DOHH2 (cell line): ENCODE measurements around the gene MYO7B.

Source experiments
- H3F3A ChIP-seq: fragments of 200-600 bp; sonication (generic), shearing (Covaris generic); 2 replicates; pipeline ENCODE4 v1.6.0; 2016; ENCODE audit warnings: antibody characterized with exemption, mild to moderate bottlenecking; ENCODE audit not compliant: control insufficient read depth, insufficient read depth
- H3K27ac ChIP-seq: fragments of 200-600 bp; sonication (generic); 2 replicates; pipeline ENCODE4 v1.5.1; 2014; ENCODE audit warnings: low read depth, mild to moderate bottlenecking, low read length, moderate library complexity
- H3K27me3 ChIP-seq: fragments of 200-600 bp; sonication (generic); 2 replicates; pipeline ENCODE4 v1.6.1; 2014; ENCODE audit warnings: mild to moderate bottlenecking, low read length, mixed read lengths; ENCODE audit not compliant: control insufficient read depth
- H3K36me3 ChIP-seq: fragments of 200-600 bp; sonication (generic); 2 replicates; pipeline ENCODE4 v1.6.1; 2014; ENCODE audit warnings: mild to moderate bottlenecking, low read length, moderate library complexity, mixed read lengths; ENCODE audit not compliant: control insufficient read depth
- H3K4me1 ChIP-seq: fragments of 200-600 bp; sonication (generic); 2 replicates; pipeline ENCODE4 v1.6.1; 2014; ENCODE audit warnings: mild to moderate bottlenecking, low read length, mixed read lengths; ENCODE audit not compliant: control insufficient read depth
- H3K4me2 ChIP-seq: fragments of 200-600 bp; sonication (generic); 2 replicates; pipeline ENCODE4 v1.6.0; 2014; ENCODE audit warnings: mild to moderate bottlenecking, low read length, moderate library complexity
- H3K4me3 ChIP-seq: fragments of 200-600 bp; sonication (generic); 2 replicates; pipeline ENCODE4 v1.5.1; 2014; ENCODE audit warnings: mild to moderate bottlenecking, low read length, mixed read lengths
- H3K79me2 ChIP-seq: fragments of 200-600 bp; sonication (generic); 2 replicates; pipeline ENCODE4 v1.6.1; 2014; ENCODE audit warnings: mild to moderate bottlenecking, low read length, mixed read lengths; ENCODE audit not compliant: control insufficient read depth
- H3K9me2 ChIP-seq: fragments of 200-600 bp; sonication (generic); replicated peaks from 2 replicates; pipeline ENCODE4 v1.6.1; 2014; ENCODE audit warnings: mild to moderate bottlenecking, low read length, mixed read lengths; ENCODE audit not compliant: control insufficient read depth
- H3K9me3 ChIP-seq: fragments of 200-600 bp; sonication (generic); 2 replicates; pipeline ENCODE4 v1.6.1; 2014; ENCODE audit warnings: antibody characterized with exemption, low read length, mixed read lengths; ENCODE audit not compliant: control insufficient read depth, insufficient read depth
- H4K20me1 ChIP-seq: fragments of 200-600 bp; sonication (generic); 2 replicates; pipeline ENCODE4 v1.6.0; 2014; ENCODE audit warnings: low read depth, mild to moderate bottlenecking, antibody characterized with exemption, low read length, moderate library complexity; ENCODE audit not compliant: control insufficient read depth, insufficient read depth
- CTCF ChIP-seq: fragments of 200-600 bp; sonication (generic); IDR thresholded peaks from one replicate; pipeline ENCODE4 v1.5.1; 2014; ENCODE audit warnings: antibody characterized with exemption, mild to moderate bottlenecking, low read depth, low read length; ENCODE audit not compliant: poor library complexity, severe bottlenecking
- EZH2phosphoT487 ChIP-seq: fragments of 200-600 bp; sonication (generic); IDR thresholded peaks from 2 replicates; pipeline ENCODE4 v1.6.1; 2017; ENCODE audit warnings: borderline replicate concordance, mild to moderate bottlenecking, antibody characterized with exemption, low read length, moderate library complexity, mixed read lengths

MYO7B gene

DNA sequence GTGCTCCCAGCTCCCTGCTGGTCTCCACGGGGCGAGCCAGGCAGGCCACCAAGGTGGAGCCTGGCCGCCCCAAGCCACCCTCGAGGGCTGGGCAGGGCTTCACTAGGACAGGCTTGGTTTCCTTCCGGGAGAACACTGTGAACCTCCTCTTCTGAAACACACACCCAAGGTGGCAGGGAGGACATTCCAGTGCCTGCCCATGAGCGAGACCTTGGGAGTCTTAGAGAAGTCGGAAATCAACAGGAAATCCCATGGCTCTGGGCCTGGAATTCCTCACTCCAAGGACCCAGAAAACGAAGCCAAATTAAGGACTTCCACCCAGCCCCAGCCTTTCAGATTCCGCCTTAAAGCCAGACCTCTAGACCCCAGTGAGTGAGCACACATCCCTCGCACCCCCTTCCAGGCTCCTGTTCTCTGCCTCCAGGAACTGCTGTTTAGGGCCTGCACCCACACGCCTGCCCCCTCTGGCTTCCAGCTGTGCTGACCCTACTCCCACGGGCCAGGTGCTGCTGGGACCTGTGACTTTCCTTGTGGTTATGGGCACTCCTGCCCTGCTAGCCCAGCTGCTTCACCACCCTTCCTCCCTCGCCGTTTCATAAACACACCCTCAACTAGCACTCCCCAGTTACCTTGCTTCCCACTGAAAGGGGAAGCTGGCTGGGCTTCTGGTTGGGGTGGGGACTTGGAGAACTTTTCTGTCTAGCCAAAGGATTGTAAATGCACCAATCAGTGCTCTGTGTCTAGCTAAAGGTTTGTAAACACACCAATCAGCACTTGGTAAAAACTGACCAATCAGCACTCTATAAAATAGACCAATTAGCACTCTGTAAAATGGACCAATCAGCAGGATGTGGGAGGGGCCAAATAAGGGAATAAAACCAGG lies 124.2 kb downstream of the MYO7B start:
- Histone ChIP-seq H3K4me1 (no peaks in the 10 kb centered on the region), H3K9me3 (no peaks in the 10 kb centered on the region), H3K4me3 (no peak overlapping the region), H4K20me1 (no peaks in the 10 kb centered on the region), H3K9me2 (no peaks in the 10 kb centered on the region), H3K27ac (no peak overlapping the region), H3K79me2 (no peaks in the 10 kb centered on the region), H3K4me2 (no peak overlapping the region), H3F3A (no peaks in the 10 kb centered on the region), H3K27me3 (no peaks in the 10 kb centered on the region), H3K36me3 (no peaks in the 10 kb centered on the region)
- TF ChIP-seq CTCF, result no peak

- H3K4me1 ChIP-seq, result no peaks in the 10 kb centered on the region
- TF ChIP-seq EZH2phosphoT487, result no peak
- TF ChIP-seq CTCF, result no peak
- H3F3A ChIP-seq, result no peaks in the 10 kb centered on the region
- H4K20me1 ChIP-seq, result no peaks in the 10 kb centered on the region
- H3K79me2 ChIP-seq, result no peaks in the 10 kb centered on the region
- H3K27me3 ChIP-seq, result peaks cover 3% of the 10 kb centered on the region; the same call in 1 of the 2 replicates
- H3K4me3 ChIP-seq, result no peak overlapping the region
- H3K9me3 ChIP-seq, result no peaks in the 10 kb centered on the region
- H3K27ac ChIP-seq, result no peak overlapping the region
- no peak overlapping the region for H3K4me2 ChIP-seq
- no peaks in the 10 kb centered on the region for H3K9me2 ChIP-seq
- H3K36me3 ChIP-seq, result no peaks in the 10 kb centered on the region
These were observed 124.8 kb downstream of the MYO7B start for GRCh38 chr2:127660291-127660578.

GRCh38 chr2:127661072-127661649 lies 125.7 kb downstream of the MYO7B start:
- Histone ChIP-seq H3K27me3 (peaks cover 11% of the 10 kb centered on the region; the same call in 1 of the 2 replicates), H3K4me1 (no peaks in the 10 kb centered on the region), H3K27ac (no peak overlapping the region), H3K4me3 (no peak overlapping the region), H3K9me3 (no peaks in the 10 kb centered on the region), H3K36me3 (no peaks in the 10 kb centered on the region), H4K20me1 (no peaks in the 10 kb centered on the region), H3F3A (no peaks in the 10 kb centered on the region), H3K9me2 (no peaks in the 10 kb centered on the region), H3K4me2 (no peak overlapping the region), H3K79me2 (no peaks in the 10 kb centered on the region)
- TF ChIP-seq CTCF (no peak), EZH2phosphoT487 (no peak)
